LNCaP clone FGC (cell line): ENCODE measurements around the gene NAT10.

Source experiments
- DNase-seq: peaks from one replicate; pipeline ENCODE4 v3.0.0-alpha.2; 2011; ENCODE audit warnings: low read depth
- H3K4me3 ChIP-seq: 2 replicates; pipeline ENCODE4 v1.5.1; 2011; ENCODE audit warnings: mild to moderate bottlenecking, low read depth, low read length, control low read depth
- CTCF ChIP-seq: IDR thresholded peaks from 2 replicates; pipeline ENCODE4 v1.5.1; 2012; ENCODE audit warnings: mild to moderate bottlenecking; ENCODE audit not compliant: control insufficient read depth, insufficient read depth; ENCODE audit errors: extremely low read depth

NAT10 gene

GRCh38 chr11:34114014-34114413, 8.6 kb downstream of the NAT10 start:
- H3K4me3 ChIP-seq = no peak overlapping the region
- TF ChIP-seq CTCF = no peak
- no peak for DNase-seq

GRCh38 chr11:34114471-34114870, 9.0 kb downstream of the NAT10 start:
- no peak overlapping the region for H3K4me3 ChIP-seq
- DNase-seq = no peak
- TF ChIP-seq CTCF = no peak

- no peak for TF ChIP-seq CTCF
- H3K4me3 ChIP-seq = no peak overlapping the region
- no peak for DNase-seq
Measured at GRCh38 chr11:34120651-34121050, 15.2 kb downstream of the NAT10 start.

GRCh38 chr11:34124885-34125668, 19.6 kb downstream of the NAT10 start:
- DNase-seq = no peak
- H3K4me3 ChIP-seq = no peak overlapping the region
- TF ChIP-seq CTCF = no peak

- TF ChIP-seq CTCF = no peak
- H3K4me3 ChIP-seq = no peak overlapping the region
- DNase-seq = no peak
Measured at GRCh38 chr11:34126959-34127848, 21.8 kb downstream of the NAT10 start.

- H3K4me3 ChIP-seq = no peak overlapping the region
- TF ChIP-seq CTCF = no peak
Measured at GRCh38 chr11:34128824-34129223, 23.4 kb downstream of the NAT10 start.

More at GRCh38 chr11:34128824-34129223, 23.4 kb downstream of the NAT10 start:
- DNase-seq = no peak
